SKM-1 treated with dmso at 0.1 percent for 144 hours (cell line): ENCODE results near the gene SCAMP5.

ENCODE experiments used
- DNase-seq: peaks from one replicate; lab custom pipeline; 2025; ENCODE audit not compliant: unreplicated experiment; lab: John Stamatoyannopoulos, UW

The SCAMP5 gene

GRCh38 chr15:75044258-75044878 is 49.0 kb downstream of the SCAMP5 start:
- no peak for DNase-seq

GRCh38 chr15:75045332-75046015 is 50.1 kb downstream of the SCAMP5 start:
- no peak for DNase-seq

- DNase-seq = no peak
Observed at GRCh38 chr15:75048394-75048793, 53.0 kb downstream of the SCAMP5 start.

GRCh38 chr15:75049392-75049791 is 54.0 kb downstream of the SCAMP5 start:
- DNase-seq = no peak

GRCh38 chr15:75050283-75050682 is 54.9 kb downstream of the SCAMP5 start:
- no peak for DNase-seq

DNA sequence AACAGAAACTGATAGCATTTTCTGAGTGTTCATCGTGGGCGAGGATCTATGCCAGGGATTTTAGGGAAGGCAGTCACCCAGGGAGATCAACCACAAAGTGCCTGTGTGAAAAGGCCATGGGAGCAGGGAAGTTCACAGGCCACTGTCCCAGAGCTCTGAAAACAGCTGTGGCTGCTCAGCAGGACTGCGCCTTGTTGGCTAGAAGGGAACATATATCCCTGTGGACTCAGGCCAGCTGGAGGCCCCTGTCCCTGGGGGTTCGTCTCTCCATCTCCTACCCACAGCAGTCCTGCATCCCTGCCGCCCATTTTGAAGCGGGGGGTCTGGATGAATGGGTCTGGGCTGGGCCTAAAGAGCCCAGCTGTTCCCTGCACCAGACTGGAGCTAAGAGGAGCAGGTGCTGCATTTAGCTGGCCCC is 55.8 kb downstream of the SCAMP5 start:
- no peak for DNase-seq

DNA sequence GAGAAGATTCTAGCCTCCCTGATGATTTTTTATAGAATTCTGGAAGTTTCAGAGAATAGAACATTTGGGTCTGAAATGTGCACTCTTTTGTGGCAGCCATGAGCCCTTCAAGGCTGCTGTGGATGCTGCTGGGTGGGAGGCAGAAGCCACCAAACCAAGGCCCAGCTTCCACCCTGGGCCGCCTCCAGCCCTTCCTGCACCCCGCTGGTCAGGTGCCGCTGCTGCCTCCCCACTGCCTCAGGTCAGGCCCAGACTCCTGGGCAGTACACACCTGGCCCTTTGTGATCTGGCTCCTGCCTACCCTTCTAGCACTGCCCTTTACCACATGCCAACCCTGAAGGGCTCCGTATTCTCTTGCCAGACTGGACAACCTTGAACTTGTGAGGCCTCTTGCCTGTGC is 56.3 kb downstream of the SCAMP5 start:
- DNase-seq = no peak

- no peak for DNase-seq
Observed at GRCh38 chr15:75052972-75053747, 57.8 kb downstream of the SCAMP5 start.

DNA sequence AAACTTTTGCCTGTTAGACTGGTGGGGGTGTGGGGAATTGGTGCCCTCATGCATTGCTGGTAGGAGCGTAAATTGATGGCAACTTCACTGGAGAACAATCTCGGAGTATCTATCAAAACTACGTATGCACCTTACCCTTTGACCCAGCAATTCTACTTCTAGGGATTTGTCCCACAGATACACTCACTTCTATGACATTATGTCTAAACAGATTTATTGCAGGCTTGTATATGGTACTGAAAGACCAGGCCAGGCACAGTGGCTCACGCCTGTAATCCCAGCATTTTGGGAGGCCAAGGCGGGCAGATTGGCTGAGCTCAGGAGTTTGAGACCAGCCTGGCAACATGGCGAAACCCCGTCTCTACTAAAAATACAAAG is 58.4 kb downstream of the SCAMP5 start:
- DNase-seq = no peak

DNA sequence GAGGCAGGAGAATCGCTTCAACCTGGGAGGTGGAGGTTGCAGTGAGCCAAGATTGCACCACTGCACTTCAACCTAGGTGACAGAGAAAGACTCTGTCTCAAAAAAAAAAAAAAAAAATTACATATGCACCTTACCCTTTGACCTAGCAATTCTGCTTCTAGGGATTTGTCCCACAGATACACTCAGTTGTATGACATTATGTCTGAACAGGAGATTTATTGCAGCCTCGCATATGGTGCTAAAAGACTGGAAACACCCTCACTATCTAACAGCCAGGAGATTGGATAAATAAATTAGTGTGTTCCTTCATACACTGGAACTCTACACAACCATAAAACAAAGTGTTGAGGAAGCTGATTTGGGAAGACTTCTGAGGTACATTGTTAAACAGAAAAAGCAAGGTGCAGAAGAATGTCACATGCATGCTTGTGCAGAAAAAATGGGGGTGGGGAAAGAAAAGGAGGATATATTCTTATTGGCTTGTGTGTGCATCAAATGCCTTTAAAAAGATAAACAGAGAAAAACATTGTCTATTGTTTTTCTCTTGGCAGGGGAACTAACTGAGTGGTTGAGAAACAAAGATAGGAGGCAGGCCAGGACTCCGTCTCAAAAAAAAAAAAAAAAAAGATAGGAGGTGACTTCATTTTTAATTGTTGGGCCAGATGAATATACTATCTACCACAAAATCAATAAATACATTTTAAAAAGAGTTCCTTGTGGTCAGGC is 59.0 kb downstream of the SCAMP5 start:
- no peak for DNase-seq

DNA sequence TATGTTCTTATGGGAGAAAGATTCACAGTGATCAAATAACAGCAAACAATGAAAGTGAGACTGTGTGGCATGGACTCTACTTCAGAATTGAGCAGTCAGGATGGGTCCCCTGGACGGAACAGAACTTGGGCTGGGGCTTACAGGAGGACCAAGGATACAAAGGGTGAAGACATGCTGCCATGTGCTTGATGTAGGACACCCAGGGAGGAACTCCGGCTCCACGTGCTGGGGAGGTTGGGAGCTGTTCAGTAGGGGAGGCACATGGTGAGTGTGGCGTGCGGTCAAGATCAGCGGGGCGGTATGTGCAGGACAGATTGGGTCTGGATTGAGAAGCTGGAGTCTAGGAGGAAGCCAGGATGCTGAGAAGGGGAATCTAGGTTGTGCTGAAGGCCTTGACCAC is 60.7 kb downstream of the SCAMP5 start:
- DNase-seq = no peak

GRCh38 chr15:75058127-75058905 is 63.0 kb downstream of the SCAMP5 start:
- DNase-seq = no peak

- no peak for DNase-seq
Observed at GRCh38 chr15:75059607-75060006, 64.2 kb downstream of the SCAMP5 start.

DNA sequence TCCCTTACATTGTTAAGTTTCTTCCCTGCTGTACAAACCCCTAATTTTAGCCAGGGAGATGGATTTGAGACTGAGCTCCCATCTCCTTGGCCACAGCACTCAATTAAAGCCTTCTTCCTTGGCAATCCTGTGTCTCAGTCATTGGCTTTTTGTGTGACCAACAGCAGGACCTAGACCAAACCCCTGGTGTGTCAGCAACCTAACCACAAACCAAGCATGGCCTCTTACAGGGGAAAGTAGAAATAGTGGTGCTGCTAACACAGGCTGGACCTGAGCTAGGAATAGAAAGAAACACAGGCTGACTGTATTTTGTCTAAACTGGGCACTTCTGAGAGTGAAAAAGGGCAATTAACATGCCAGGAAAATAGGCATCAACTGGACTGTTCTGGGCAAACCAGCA is 65.9 kb downstream of the SCAMP5 start:
- peak; percentile 79 for DNase-seq

DNA sequence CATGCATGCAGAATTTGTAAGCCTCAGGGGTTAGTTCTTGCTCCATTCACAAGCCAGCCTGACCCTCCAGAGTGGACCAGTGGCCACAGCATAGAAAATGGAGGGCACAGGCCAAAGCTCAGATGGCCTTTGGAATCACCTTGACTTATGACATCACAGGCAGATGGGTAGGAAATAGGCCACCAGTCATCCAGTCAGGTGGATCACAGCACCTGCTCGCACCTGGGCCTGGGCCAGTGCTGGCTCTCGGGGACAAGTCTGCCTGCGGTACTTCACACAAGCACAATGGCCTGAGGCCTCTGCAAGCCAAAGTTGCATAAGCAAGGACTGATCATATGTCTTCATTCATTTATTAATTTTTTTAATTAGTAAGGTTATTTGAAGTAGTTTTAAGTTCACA is 67.3 kb downstream of the SCAMP5 start:
- no peak for DNase-seq

GRCh38 chr15:75063338-75063737 is 68.0 kb downstream of the SCAMP5 start:
- DNase-seq = no peak

DNA sequence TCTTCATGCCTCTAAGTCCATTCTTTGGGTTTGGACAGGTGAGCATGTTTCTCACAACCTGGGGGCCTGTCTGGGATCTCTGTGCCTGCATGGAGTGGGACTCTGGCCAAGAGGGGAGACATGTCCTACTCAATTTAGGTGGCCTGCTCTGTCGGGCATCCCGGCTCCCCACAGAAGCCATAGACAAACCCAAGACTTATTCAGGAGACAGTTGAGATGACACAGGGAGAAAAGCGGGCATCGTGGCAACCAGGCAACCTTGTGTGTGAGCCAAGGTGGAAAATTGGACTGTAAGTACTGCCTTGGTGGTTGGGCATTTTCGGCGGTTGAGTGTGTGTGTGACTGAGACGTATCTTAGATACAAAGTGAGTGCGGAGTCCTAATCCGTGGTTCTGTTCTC is 68.5 kb downstream of the SCAMP5 start:
- no peak for DNase-seq

DNA sequence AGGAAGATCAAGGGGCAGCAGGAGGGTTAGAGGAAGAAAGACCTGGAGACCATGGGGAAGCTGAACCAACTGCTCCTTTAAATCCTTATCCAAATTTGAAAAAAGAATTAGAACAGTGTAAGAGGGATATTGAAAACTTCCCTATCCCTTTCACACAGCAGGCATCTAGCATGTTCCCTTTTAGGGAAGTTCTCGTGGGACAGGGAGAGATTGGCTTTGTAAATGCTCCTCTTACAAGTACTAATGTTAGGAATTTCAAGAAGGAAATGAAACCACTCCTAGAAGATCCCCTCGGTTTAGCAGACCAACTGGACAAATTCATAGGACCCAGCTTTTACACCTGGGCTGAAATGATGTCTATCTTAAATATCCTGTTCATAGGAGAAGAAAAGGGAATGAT is 69.5 kb downstream of the SCAMP5 start:
- no peak for DNase-seq

GRCh38 chr15:75065467-75065850 is 70.1 kb downstream of the SCAMP5 start:
- no peak for DNase-seq

GRCh38 chr15:75065851-75066509 is 70.6 kb downstream of the SCAMP5 start:
- no peak for DNase-seq
